Mucosa of stomach (tissue), 1 donor: ENCODE results near the gene ACACB.

Source experiments
- H3K27me3 ChIP-seq: one replicate; pipeline ENCODE4 v1.7.0; 2013; ENCODE audit warnings: mild to moderate bottlenecking, low read length; ENCODE audit not compliant: control insufficient read depth, insufficient read depth
- H3K36me3 ChIP-seq: one replicate; pipeline ENCODE4 v1.7.0; 2013; ENCODE audit warnings: low read length; ENCODE audit not compliant: control insufficient read depth, insufficient read depth
- H3K4me1 ChIP-seq: one replicate; pipeline ENCODE4 v1.7.0; 2013; ENCODE audit warnings: mild to moderate bottlenecking, low read length; ENCODE audit not compliant: control insufficient read depth, insufficient read depth
- H3K4me3 ChIP-seq: one replicate; pipeline ENCODE4 v1.7.0; 2013; ENCODE audit warnings: low read length
- H3K9ac ChIP-seq: one replicate; pipeline ENCODE4 v1.7.0; 2013; ENCODE audit warnings: mild to moderate bottlenecking, low read length, moderate library complexity
- H3K9me3 ChIP-seq: one replicate; pipeline ENCODE4 v1.7.0; 2013; ENCODE audit warnings: mild to moderate bottlenecking, low read length, moderate library complexity; ENCODE audit not compliant: control insufficient read depth
- donor health status: Pancreatic carcinoma.

The ACACB gene

DNA sequence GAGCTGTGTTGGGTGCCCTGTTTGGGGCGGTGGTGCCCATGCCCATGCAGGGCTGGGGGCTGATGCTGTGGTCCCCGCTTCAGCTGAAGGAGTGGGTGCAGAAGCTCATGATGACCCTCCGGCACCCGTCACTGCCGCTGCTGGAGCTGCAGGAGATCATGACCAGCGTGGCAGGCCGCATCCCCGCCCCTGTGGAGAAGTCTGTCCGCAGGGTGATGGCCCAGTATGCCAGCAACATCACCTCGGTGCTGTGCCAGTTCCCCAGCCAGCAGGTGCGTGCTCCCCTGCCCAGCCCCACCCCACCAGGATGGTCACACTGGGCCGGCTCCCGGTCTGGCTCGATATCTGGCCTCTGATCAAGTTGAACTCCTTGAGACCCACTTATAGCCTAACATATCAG is 92.7 kb downstream of the ACACB start:
- Histone ChIP-seq H3K9me3 (no peaks in the 10 kb centered on the region), H3K27me3 (no peaks in the 10 kb centered on the region), H3K4me3 (no peak overlapping the region), H3K9ac (no peak overlapping the region), H3K36me3 (no peaks in the 10 kb centered on the region), H3K4me1 (no peaks in the 10 kb centered on the region)

DNA sequence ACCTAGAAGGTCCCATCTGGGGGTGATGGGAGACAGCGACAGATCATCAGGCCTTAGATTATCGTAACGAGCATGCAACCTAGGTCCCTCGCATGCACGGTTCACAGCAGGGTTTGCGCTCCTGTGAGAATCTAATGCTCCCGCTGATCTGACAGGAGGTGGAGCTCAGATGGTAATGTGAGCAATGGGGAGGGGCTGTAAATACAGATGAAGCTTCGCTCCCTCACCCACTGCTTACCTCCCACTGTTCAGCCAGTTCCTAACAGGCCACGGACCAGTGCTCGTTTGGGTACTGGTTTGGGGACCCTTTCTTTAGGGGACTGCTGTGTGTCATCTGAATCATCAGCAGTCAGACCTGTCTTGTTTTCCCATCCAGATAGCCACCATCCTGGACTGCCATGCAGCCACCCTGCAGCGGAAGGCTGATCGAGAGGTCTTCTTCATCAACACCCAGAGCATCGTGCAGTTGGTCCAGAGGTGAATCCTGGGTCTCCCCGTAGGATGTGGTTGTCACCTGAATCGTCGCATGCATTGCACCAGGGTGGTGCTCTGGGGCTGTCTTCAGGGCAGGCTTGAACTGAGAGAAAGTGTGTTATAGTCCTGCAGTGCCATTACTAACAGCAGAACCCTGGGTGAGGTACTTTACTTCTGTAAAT is 96.2 kb downstream of the ACACB start:
- Histone ChIP-seq H3K27me3 (no peaks in the 10 kb centered on the region), H3K36me3 (no peaks in the 10 kb centered on the region)

DNA sequence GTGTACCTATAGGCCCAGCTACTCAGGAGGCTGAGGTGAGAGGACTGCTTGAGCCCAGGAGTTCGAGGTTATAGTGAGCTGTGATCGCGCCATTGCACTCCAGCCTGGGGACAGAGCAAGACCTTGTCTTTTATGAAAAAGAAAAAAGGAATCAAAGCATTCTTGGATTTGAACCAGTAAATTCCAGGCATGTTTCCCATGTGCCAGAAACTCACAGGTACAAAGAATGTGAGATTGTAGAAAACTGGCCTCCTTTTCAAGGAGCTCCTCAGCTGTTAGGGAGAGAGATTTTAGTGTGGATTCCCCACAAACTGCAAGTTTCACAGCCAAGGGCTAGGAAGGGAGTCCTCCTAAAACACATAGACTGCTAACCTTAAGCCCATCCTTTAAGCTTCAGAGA is 97.7 kb downstream of the ACACB start:
- no peaks in the 10 kb centered on the region for H3K36me3 ChIP-seq
- H3K27me3 ChIP-seq = no peaks in the 10 kb centered on the region
- no peak overlapping the region for H3K9ac ChIP-seq
- H3K9me3 ChIP-seq = no peaks in the 10 kb centered on the region
- no peak overlapping the region for H3K4me3 ChIP-seq
- no peaks in the 10 kb centered on the region for H3K4me1 ChIP-seq

More for the DNA sequence above, 96.2 kb downstream of the ACACB start:
- Histone ChIP-seq H3K4me3 (no peak overlapping the region), H3K9me3 (no peaks in the 10 kb centered on the region), H3K9ac (no peak overlapping the region), H3K4me1 (no peaks in the 10 kb centered on the region)

DNA sequence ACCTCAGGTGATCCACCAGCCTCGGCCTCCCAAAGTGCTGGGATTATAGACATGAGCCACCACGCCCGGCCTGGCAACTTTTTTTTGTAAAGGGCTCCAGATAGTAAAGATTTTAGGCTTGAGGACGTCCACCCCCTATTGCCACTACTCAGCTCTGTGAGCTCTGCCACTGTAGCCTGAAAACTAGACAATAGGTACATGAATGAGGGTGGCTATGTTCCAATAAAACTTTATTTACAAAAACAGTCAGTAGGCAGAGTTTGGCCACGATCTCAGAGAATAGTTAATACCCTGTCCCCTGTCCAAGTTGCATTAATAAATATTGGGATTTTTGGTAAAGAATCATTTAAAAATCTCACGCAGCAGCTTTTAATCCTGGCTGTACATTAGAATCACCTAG is 102.6 kb downstream of the ACACB start:
- Histone ChIP-seq H3K4me3 (no peak overlapping the region), H3K9ac (no peak overlapping the region), H3K9me3 (no peaks in the 10 kb centered on the region), H3K4me1 (no peaks in the 10 kb centered on the region), H3K36me3 (no peaks in the 10 kb centered on the region), H3K27me3 (no peaks in the 10 kb centered on the region)

DNA sequence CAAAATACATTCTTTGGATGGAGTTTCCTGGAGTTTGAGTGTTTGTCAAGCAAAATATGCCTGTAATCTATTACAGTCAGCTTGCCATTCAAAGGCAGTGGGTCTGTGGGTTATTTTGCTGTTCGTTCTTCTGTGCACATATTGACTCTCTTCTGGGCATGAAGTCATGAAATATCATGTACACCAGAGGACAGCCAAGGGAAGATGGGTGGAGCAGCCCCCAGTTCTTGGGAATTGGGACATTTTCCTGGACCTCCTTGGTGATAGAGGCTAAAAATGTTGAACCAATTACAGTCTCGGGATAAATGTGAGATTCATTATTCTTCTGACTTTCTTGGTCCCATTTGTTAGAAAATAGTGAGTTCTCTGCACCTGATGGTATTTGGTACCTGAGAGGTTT is 103.6 kb downstream of the ACACB start:
- no peaks in the 10 kb centered on the region for H3K4me1 ChIP-seq
- no peaks in the 10 kb centered on the region for H3K27me3 ChIP-seq
- H3K36me3 ChIP-seq = no peaks in the 10 kb centered on the region
- no peak overlapping the region for H3K4me3 ChIP-seq
- H3K9ac ChIP-seq = no peak overlapping the region
- H3K9me3 ChIP-seq = no peaks in the 10 kb centered on the region

DNA sequence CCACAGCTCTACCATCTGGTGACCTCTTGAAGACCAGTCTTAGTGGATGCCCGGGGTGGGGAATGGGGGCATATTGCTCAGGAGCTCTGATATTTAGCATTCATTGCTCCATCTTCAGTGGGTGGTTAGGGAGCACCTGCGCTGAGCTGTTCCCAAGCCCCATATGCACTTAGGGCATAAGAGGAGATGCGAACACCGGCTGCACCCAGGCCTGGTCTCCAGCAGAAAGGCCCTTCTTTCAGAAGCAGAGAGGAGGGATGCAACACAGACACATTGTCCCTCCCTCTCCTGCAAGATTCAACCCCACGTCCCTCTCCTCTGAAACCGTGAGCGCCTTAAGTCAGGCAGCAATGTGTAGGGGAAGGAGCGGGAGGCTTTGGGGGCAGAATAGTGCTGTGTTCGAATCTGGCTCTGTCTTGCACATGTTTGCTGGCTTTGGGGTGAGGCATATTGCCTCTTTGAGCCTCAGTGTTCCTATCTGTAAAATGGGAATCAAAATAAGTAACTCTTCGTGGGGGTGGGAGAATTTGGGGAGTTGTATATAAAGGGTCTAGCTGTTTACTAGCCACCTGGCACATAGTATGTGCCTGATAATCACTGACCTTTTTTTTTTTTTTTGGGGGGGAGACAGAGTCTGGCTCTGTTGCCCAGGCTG is 105.0 kb downstream of the ACACB start:
- Histone ChIP-seq H3K27me3 (no peaks in the 10 kb centered on the region), H3K4me1 (no peaks in the 10 kb centered on the region), H3K36me3 (peaks cover 4% of the 10 kb centered on the region), H3K9ac (no peak overlapping the region), H3K9me3 (no peaks in the 10 kb centered on the region), H3K4me3 (no peak overlapping the region)

DNA sequence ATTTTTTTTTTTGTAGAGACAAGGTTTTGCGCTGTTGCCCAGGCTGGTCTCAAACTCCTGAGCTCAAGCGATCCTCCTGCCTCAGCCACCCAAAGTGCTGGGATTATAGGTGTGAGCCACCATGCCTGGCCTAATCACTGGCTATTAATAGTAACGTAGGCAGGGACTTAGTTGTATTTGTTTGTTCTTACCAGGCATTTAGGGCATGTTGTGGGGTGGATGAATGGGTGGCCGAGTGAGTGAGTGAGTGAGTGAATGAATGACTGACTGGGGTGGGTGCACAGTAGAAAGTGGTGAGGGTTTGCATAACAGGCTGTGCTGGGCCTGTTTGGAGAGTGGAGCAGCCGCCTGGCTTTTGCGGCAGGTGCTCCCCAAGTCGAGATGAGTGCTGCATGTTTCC is 105.7 kb downstream of the ACACB start:
- Histone ChIP-seq H3K27me3 (no peaks in the 10 kb centered on the region), H3K9ac (no peak overlapping the region), H3K36me3 (peaks cover 4% of the 10 kb centered on the region), H3K4me3 (no peak overlapping the region), H3K9me3 (no peaks in the 10 kb centered on the region), H3K4me1 (no peaks in the 10 kb centered on the region)

DNA sequence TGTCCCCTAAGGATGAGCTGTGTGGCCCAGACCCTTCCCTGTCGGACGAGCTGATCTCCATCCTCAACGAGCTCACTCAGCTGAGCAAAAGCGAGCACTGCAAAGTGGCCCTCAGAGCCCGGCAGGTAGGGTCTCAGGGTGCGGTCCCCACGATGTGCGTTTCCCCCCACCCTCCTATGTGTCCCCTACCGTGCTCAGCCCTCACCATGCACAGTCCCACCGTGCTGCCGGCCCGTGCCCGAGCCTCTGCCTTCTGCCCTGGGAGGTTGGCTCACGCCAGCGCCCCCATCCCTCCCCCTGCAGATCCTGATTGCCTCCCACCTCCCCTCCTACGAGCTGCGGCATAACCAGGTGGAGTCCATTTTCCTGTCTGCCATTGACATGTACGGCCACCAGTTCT is 106.1 kb downstream of the ACACB start:
- Histone ChIP-seq H3K9me3 (no peaks in the 10 kb centered on the region), H3K4me1 (no peaks in the 10 kb centered on the region), H3K36me3 (peaks cover 4% of the 10 kb centered on the region)

DNA sequence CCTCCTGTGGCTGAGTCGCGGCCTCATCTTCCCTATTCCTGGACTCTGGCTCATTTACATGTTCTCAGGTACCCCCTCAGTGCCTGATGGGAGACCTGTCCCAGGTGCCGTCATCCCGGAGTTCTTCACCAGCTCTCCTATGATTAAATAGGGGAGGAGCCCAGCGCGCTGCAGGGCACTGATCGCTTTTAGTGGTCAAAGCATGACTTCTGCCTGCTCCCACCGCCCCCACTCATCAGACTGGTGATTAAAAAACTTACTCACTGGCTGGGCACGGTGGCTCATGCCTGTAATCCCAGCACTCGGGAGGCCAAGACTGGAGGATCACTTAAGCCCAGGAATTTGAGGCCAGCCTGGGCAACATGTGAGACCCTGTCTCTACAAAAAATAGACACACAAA is 106.8 kb downstream of the ACACB start:
- Histone ChIP-seq H3K9ac (no peak overlapping the region), H3K36me3 (peaks cover 4% of the 10 kb centered on the region), H3K4me3 (no peak overlapping the region), H3K9me3 (no peaks in the 10 kb centered on the region), H3K27me3 (no peaks in the 10 kb centered on the region), H3K4me1 (no peaks in the 10 kb centered on the region)

More for the DNA sequence above, 106.1 kb downstream of the ACACB start:
- no peaks in the 10 kb centered on the region for H3K27me3 ChIP-seq
- H3K4me3 ChIP-seq = no peak overlapping the region
- H3K9ac ChIP-seq = no peak overlapping the region

DNA sequence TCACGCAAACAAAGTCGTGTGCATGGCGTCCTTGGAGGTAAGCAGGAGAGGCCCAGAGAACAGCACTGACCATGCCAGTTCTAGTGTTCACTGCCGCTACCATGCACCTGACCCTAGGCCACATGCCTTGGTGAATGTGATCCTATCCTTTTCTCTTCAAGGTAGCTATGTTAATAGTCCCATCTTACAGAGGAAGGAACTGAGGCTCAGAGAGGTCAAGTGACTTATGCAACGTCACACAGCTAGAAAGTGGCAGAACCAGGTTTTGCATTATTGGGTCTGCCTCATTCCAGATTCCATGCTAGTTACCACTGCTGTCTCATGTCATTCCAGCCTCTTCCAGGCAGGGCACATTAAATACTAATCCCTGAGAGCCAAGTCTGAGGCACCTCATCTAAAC is 107.5 kb downstream of the ACACB start:
- Histone ChIP-seq H3K27me3 (no peaks in the 10 kb centered on the region), H3K36me3 (peaks cover 4% of the 10 kb centered on the region), H3K9ac (no peak overlapping the region), H3K4me1 (no peaks in the 10 kb centered on the region), H3K4me3 (no peak overlapping the region), H3K9me3 (no peaks in the 10 kb centered on the region)

DNA sequence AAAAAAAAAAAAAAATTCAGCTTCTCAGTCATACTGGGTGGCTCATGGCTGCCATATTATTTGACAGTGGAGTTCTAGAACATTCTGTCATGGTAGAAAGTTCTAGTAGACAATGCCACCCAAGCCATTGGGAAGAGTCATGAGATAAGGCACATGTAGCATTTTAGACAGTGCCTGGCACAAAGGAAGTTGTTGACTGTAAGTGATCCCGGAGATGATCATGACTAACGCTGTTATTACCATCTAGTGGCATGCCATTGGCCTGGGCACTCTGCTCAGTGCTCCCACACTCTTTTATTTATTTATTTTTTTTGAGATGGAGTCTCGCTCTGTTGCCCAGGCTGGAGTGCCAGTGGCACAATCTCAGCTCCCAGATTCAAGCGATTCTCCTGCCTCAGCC is 112.3 kb downstream of the ACACB start:
- Histone ChIP-seq H3K4me1 (no peaks in the 10 kb centered on the region), H3K9me3 (no peaks in the 10 kb centered on the region), H3K36me3 (peaks cover 8% of the 10 kb centered on the region), H3K9ac (no peak overlapping the region), H3K27me3 (no peaks in the 10 kb centered on the region), H3K4me3 (no peak overlapping the region)

DNA sequence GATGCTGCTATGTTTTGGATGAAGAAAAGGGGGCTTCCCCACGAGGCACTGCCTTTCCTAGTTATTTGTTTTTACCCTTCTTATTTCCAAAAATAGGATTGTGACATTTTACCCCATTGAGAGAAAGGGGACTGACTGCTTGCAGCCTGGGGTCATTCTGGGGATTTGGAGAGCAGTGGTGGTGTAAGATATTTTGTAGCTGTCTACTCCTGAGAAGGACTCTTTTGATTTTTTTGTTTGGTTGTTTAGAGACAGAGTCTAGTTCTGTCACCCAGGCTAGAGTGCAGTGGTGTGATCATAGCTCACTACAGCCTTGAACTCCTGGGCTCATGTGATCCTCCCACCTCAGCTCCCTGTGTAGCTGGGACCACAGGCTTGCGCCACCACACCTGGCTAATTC is 113.8 kb downstream of the ACACB start:
- peaks cover 8% of the 10 kb centered on the region for H3K36me3 ChIP-seq
- H3K9me3 ChIP-seq = no peaks in the 10 kb centered on the region
- no peaks in the 10 kb centered on the region for H3K4me1 ChIP-seq
- H3K9ac ChIP-seq = no peak overlapping the region
- no peak overlapping the region for H3K4me3 ChIP-seq
- no peaks in the 10 kb centered on the region for H3K27me3 ChIP-seq
